ENCODE results near the gene GNPAT.

The GNPAT gene

GRCh38 chr1:231240883-231241735 lies at the start of gene GNPAT:
TSS of gene GNPAT (plus strand) at chr1:231241212. CDS start at chr1:231241379, 167 bp downstream.
- ChIA-PET CTCF (no interaction called here), POLR2A (ENCODE audit: low non-redundant PET) (no interaction called here)
- peak within 1 kb of the TSS; percentile 85 for H3K27ac ChIP-seq
- TF ChIP-seq, protein P1, sequence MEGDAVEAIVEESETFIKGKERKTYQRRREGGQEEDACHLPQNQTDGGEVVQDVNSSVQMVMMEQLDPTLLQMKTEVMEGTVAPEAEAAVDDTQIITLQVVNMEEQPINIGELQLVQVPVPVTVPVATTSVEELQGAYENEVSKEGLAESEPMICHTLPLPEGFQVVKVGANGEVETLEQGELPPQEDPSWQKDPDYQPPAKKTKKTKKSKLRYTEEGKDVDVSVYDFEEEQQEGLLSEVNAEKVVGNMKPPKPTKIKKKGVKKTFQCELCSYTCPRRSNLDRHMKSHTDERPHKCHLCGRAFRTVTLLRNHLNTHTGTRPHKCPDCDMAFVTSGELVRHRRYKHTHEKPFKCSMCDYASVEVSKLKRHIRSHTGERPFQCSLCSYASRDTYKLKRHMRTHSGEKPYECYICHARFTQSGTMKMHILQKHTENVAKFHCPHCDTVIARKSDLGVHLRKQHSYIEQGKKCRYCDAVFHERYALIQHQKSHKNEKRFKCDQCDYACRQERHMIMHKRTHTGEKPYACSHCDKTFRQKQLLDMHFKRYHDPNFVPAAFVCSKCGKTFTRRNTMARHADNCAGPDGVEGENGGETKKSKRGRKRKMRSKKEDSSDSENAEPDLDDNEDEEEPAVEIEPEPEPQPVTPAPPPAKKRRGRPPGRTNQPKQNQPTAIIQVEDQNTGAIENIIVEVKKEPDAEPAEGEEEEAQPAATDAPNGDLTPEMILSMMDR (conservative IDR thresholded peaks at IDR 0.05; ENCODE audit: low read depth): no peak
- DNase-seq (ENCODE audit: low spot score): peak; percentile 97

DNA sequence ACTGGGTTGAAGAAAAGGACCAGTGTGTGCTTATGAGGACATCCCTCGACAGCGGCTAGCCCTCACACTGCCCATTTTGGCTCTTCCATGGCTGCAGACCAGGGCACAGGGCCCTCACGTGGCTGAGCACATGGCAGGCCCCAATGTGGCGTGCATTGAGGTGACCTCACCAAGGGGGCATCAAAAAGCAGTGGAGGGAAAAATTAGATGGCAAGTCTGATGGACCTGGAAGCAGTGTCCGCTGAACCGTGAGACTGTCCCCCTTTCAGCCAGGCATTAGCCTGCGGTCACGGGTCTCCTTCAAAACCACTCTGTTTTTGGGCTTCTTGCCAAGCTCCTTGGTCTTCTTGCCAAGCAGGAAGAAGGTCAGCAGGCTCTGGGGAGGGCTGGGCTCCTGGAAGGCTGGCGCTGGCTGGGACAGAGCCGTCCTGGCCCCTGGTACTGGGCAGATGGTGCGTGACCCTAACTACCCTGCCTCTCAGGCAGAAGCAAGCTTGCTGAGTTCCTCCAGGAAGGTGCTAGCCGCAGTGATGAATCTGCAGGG lies 48.3 kb upstream of the GNPAT start:
- ChIA-PET CTCF (no interaction called here), POLR2A (ENCODE audit: low non-redundant PET) (no interaction called here)
- DNase-seq (ENCODE audit: low spot score): no peak
- H3K27ac ChIP-seq: no peak overlapping the region
- TF ChIP-seq, protein P1 (conservative IDR thresholded peaks at IDR 0.05; ENCODE audit: low read depth): no peak

DNA sequence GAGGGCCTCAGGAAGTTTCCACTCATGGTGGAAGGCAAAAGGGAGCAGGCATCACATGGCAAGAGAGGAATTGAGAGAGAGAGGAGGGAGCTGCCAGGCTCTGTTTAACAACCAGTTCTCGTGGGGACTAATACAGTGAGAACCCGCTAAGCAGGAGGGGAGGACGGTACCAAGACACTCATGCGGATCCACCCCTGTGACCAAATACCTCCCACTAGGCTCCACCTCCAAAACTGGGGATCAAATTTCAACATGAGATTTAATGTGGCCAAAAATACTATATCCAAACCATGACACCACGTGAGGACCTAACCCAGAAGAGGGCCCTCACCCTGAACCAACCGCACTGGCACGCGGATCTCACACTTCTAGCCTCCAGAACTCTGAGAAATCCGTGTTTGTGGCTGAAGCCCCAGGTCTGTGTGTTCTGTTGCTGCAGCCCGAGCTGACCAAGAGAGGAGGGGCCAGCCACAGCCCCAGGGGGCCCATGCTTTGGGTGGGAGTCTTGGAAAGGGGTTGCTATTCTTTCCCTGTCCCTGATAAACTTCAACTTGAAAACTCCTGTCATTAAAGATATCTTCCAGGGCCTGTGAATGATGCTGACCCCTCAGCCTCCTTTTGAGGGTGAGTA lies 47.2 kb upstream of the GNPAT start:
- TF ChIP-seq, protein P1 (conservative IDR thresholded peaks at IDR 0.05; ENCODE audit: low read depth): no peak
- DNase-seq (ENCODE audit: low spot score): no peak
- H3K27ac ChIP-seq: no peak overlapping the region
- ChIA-PET POLR2A (ENCODE audit: low non-redundant PET) (no interaction called here), CTCF (no interaction called here)

DNA sequence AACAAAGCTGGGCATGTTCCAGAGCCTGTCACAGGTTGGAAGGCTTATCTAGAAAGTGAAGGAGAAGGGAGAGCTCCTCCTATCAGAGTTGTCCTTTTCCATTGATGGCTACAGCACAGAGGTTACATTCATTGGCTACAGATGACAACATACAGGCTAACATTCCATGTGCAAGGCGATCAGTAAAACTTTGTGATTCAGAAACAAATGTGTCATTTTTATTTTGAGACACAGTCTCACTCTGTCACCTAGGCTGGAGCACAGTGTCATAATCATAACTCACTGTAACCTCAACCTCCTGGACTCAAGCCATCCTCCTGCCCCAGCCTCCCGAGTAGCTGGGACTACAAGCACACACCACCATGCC lies 46.6 kb upstream of the GNPAT start:
- POLR2A ChIA-PET (ENCODE audit: low non-redundant PET): no interaction called here
- DNase-seq (ENCODE audit: low spot score): no peak
- H3K27ac ChIP-seq: no peak overlapping the region
- CTCF ChIA-PET: no interaction called here
- TF ChIP-seq, protein P1 (conservative IDR thresholded peaks at IDR 0.05; ENCODE audit: low read depth): no peak

DNA sequence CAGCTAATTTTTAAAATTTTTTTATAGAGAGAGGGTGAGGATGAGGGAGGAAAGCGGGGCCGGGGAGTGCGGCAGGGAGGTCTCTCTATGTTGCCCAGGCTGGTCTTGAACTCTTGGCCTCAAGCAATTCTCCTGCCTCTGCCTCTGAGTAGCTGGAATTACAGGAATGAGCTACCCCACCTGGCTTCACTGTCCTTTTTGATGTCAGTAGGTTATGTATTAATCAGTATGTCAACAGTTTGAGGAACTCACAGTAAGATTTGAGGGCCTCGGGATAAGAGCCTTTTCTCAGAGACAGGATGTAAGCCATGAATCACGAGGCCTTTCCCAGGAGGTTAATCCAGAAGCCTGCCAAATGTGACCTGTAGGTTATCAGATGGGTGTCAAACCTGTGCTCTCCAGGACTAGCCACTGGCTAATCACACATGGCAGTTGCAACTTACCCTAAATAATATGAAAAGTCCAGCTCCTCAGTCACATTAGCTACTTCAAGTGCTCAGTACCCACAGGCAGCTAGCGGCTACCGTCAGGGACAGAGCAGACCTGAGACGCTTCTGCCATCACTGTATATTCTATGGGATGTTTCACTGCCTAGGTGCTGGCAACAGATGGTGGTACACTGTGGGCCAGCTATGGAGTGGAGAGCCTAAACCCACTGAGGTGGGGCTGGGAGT lies 46.0 kb upstream of the GNPAT start:
- TF ChIP-seq, protein P1 (conservative IDR thresholded peaks at IDR 0.05; ENCODE audit: low read depth): no peak
- ChIA-PET CTCF (no interaction called here), POLR2A (ENCODE audit: low non-redundant PET) (no interaction called here)
- H3K27ac ChIP-seq: no peak overlapping the region
- DNase-seq (ENCODE audit: low spot score): no peak

DNA sequence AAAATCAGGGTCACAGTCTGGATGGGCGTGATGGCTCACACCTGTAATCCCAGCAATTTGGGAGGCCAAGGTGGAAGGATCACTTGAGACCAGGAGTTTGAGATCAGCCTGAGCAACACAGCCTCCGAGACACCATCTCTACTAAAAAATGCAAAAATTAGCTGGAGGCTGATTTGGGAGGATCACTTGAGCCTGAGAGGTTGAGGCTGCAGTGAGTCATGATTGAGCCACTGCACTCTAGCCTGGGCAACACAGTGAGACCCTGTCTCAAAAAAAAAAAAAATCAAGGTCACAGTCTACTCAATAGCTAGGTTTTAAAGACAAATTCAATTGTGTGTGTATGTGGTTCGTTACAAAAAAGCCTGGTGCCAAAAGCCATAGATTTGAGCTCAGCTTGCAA lies 44.7 kb upstream of the GNPAT start:
- H3K27ac ChIP-seq: no peak overlapping the region
- CTCF ChIA-PET: interaction anchor here (0.6 kb wide), 1 partner anchor 263 kb away, joined by 9 read pairs; no protein-coding TSS in a partner anchor
- POLR2A ChIA-PET (ENCODE audit: low non-redundant PET): no interaction called here
- TF ChIP-seq, protein P1 (conservative IDR thresholded peaks at IDR 0.05; ENCODE audit: low read depth): no peak
- no peak for DNase-seq (ENCODE audit: low spot score)

All from RWPE1 (cell line).